D721Med (cell line): ENCODE data around the gene PELI2.

Experiments
- DNase-seq: peaks from one replicate; pipeline ENCODE4 v3.0.0; 2011; ENCODE audit warnings: low spot score; ENCODE audit not compliant: insufficient read length
- FAIRE-seq: peaks from 2 replicates; lab custom pipeline; 2011; peaks lifted over from hg19 to GRCh38; lab: Jason Lieb, UNC
- CTCF ChIP-seq: IDR thresholded peaks from 2 replicates; pipeline ENCODE4 v1.5.1; 2012; ENCODE audit warnings: mild to moderate bottlenecking, control low read depth; ENCODE audit not compliant: insufficient read depth; ENCODE audit errors: missing control alignments

Gene PELI2

GRCh38 chr14:56176530-56176929, 58.3 kb downstream of the PELI2 start:
- FAIRE-seq (no peak), DNase-seq (no peak)
- TF ChIP-seq CTCF: no peak

GRCh38 chr14:56177036-56177435, 58.8 kb downstream of the PELI2 start:
- no peak for DNase-seq
- TF ChIP-seq CTCF: no peak
- FAIRE-seq: no peak

GRCh38 chr14:56180754-56181542, 62.7 kb downstream of the PELI2 start:
- no peak for TF ChIP-seq CTCF
- no peak for FAIRE-seq
- DNase-seq: no peak

- no peak for DNase-seq
- no peak for TF ChIP-seq CTCF
- no peak for FAIRE-seq
Measured at GRCh38 chr14:56181681-56182085, 63.5 kb downstream of the PELI2 start.

GRCh38 chr14:56182410-56182809, 64.2 kb downstream of the PELI2 start:
- DNase-seq (no peak), FAIRE-seq (no peak)
- no peak for TF ChIP-seq CTCF

GRCh38 chr14:56183631-56184157, 65.5 kb downstream of the PELI2 start:
- no peak for DNase-seq
- FAIRE-seq: no peak
- TF ChIP-seq CTCF: no peak

- FAIRE-seq (peak; percentile 93), DNase-seq (peak; percentile 49)
- no peak for TF ChIP-seq CTCF
Measured at GRCh38 chr14:56185992-56186391, 67.8 kb downstream of the PELI2 start.
